Measurements from ENCODE around the gene UAP1L1.

- TF ChIP-seq CTCF (IDR thresholded peaks at IDR 0.05 in 8 of 11, conservative IDR thresholded peaks at IDR 0.05 in 3 of 11) (no peak), POLR2AphosphoS5 (IDR thresholded peaks at IDR 0.05) (no peak)
Measured at GRCh38 chr9:137123468-137123837, 46.1 kb downstream of the UAP1L1 start.

All from spleen (tissue), 7 donors.